ENCODE measurements around the gene PTPRN2. TPM values are rescaled to one million over a fixed set of nuclear protein-coding genes. Genes with fewer than 3 reads are reported as not detected.

The PTPRN2 gene
- total RNA-seq, 1 experiment from 2014 or later: 0.11 TPM

DNA sequence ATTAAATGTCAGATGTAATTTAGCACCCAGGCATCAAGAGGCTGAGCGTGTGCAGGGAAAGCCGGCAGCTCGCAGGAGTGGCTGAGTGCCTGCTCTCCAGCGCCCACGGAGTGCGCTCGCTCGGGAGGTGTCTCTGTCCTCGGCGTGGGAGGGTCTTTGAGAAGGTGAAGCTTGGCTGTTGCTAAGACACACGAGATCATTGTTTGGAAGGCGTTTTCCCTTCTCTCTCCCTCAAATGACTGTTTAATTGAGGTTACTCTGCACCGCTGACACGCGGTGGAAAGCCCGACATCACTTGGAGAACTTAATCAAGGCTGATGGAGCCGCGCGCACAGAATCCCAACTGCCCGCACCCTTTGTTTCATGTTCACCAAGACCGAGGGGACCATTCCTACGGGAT, 836.2 kb downstream of the PTPRN2 start:
- H3K27ac ChIP-seq (ENCODE audit: low read depth, low read length, poor library complexity, severe bottlenecking): no peak overlapping the region
- no peaks in the 10 kb centered on the region for H3K4me1 ChIP-seq (ENCODE audit: insufficient read depth, low read length, poor library complexity, severe bottlenecking)
- H3K27me3 ChIP-seq (replicated peaks; ENCODE audit: insufficient read depth, low read depth, low read length, poor library complexity): peaks cover 16% of the 10 kb centered on the region
- intact Hi-C loops (cut with micrococcal nuclease; ENCODE audit: unreplicated experiment): no loop called here
- no peak for TF ChIP-seq CTCF (conservative IDR thresholded peaks at IDR 0.05; ENCODE audit: low read depth, low read length)
- no peak for TF ChIP-seq EZH2 (IDR thresholded peaks at IDR 0.05; ENCODE audit: borderline replicate concordance, low read depth, low read length, poor library complexity, severe bottlenecking)
- no peak for DNase-seq (ENCODE audit: low spot score)
- H3K9me3 ChIP-seq (ENCODE audit: low read depth, low read length, poor library complexity, severe bottlenecking): no peaks in the 10 kb centered on the region
- no TSS peak for BruUV-seq (replicated peaks)
- H3K4me3 ChIP-seq (ENCODE audit: low read depth, low read length, poor library complexity, severe bottlenecking): no peak overlapping the region
- ChIA-PET CTCF (no interaction called here), POLR2A (ENCODE audit: low non-redundant PET) (no interaction called here)
- H3K36me3 ChIP-seq (ENCODE audit: insufficient read depth, low read length, poor library complexity, severe bottlenecking): no peaks in the 10 kb centered on the region

GRCh38 chr7:157750291-157750690, 837.3 kb downstream of the PTPRN2 start:
- Histone ChIP-seq H3K4me1 (ENCODE audit: insufficient read depth, low read length, poor library complexity, severe bottlenecking) (no peaks in the 10 kb centered on the region), H3K4me3 (ENCODE audit: low read depth, low read length, poor library complexity, severe bottlenecking) (no peak overlapping the region), H3K27ac (ENCODE audit: low read depth, low read length, poor library complexity, severe bottlenecking) (no peak overlapping the region), H3K36me3 (ENCODE audit: insufficient read depth, low read length, poor library complexity, severe bottlenecking) (no peaks in the 10 kb centered on the region), H3K27me3 (replicated peaks; ENCODE audit: insufficient read depth, low read depth, low read length, poor library complexity) (peaks cover 15% of the 10 kb centered on the region), H3K9me3 (ENCODE audit: low read depth, low read length, poor library complexity, severe bottlenecking) (no peaks in the 10 kb centered on the region)
- POLR2A ChIA-PET (ENCODE audit: low non-redundant PET): no interaction called here
- TF ChIP-seq EZH2 (IDR thresholded peaks at IDR 0.05; ENCODE audit: borderline replicate concordance, low read depth, low read length, poor library complexity, severe bottlenecking) (no peak), CTCF (conservative IDR thresholded peaks at IDR 0.05; ENCODE audit: low read depth, low read length) (no peak)
- no peak for DNase-seq (ENCODE audit: low spot score)
- intact Hi-C loops (cut with micrococcal nuclease; ENCODE audit: unreplicated experiment): no loop called here
- CTCF ChIA-PET: no interaction called here
- no TSS peak for BruUV-seq (replicated peaks)

- H3K9me3 ChIP-seq (ENCODE audit: low read depth, low read length, poor library complexity, severe bottlenecking): no peaks in the 10 kb centered on the region
- ChIA-PET CTCF (no interaction called here), POLR2A (ENCODE audit: low non-redundant PET) (no interaction called here)
- no peaks in the 10 kb centered on the region for H3K4me1 ChIP-seq (ENCODE audit: insufficient read depth, low read length, poor library complexity, severe bottlenecking)
- intact Hi-C loops (cut with micrococcal nuclease; ENCODE audit: unreplicated experiment): no loop called here
- TF ChIP-seq EZH2 (IDR thresholded peaks at IDR 0.05; ENCODE audit: borderline replicate concordance, low read depth, low read length, poor library complexity, severe bottlenecking) (no peak), CTCF (conservative IDR thresholded peaks at IDR 0.05; ENCODE audit: low read depth, low read length) (no peak)
- peaks cover 17% of the 10 kb centered on the region for H3K27me3 ChIP-seq (replicated peaks; ENCODE audit: insufficient read depth, low read depth, low read length, poor library complexity)
- DNase-seq (ENCODE audit: low spot score): no peak
- no peak overlapping the region for H3K27ac ChIP-seq (ENCODE audit: low read depth, low read length, poor library complexity, severe bottlenecking)
- no TSS peak for BruUV-seq (replicated peaks)
- H3K4me3 ChIP-seq (ENCODE audit: low read depth, low read length, poor library complexity, severe bottlenecking): no peak overlapping the region
- no peaks in the 10 kb centered on the region for H3K36me3 ChIP-seq (ENCODE audit: insufficient read depth, low read length, poor library complexity, severe bottlenecking)
These were observed 841.6 kb downstream of the PTPRN2 start for GRCh38 chr7:157745721-157746709.

All from A673 (cell line).